ENCODE measurements around the gene IL17RE.
A peak's percentile ranks its signal among the peaks of the same experiment; 100 is the strongest.
"Not testable (repeated sequence)": the region's sequence is repeated elsewhere in the genome, so short reads cannot be mapped to it uniquely, and the experiment has no call there.

The IL17RE gene

GRCh38 chr3:9881441-9881840 lies 21.2 kb upstream of the IL17RE start:
- DNase-seq: no peak

DNA sequence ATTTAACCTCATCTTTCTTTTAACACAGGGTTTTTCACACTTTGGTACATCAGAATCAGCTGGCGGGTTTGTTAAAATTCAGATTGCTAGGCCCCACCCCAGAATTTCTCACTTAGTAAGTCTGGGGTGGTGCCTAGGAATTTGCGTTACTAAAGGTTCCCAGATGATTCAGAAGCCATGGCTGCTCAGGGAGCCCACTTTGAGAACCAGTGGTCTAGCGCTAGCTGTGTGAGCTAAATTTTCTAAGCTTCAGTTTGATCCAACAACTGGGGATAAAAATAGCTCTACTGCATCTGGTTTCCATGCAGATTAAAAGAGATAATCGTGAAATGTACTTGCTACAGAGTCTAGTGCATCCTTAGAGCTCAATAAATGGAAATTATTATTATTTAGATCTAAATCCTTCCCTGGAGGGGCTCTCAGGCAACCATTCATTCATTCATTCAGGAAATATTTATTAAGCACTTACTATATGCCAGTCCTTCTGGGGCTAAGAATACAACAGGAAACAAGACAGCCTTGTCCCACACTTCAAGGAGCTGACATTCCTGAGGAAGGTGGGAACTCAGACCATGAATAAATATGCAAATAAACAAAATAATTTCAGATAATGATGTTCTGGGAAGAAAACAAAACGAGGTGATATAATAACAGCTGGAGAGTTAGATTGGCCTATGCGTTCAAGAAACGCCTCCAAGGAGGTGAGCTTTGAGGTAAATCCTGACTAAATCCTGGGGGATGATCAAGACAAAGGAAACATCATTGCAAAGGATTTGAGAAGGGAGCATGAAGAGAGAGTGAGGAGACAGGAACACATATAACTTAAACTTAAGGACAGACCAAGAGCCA lies 18.7 kb upstream of the IL17RE start:
- DNase-seq: no peak

DNA sequence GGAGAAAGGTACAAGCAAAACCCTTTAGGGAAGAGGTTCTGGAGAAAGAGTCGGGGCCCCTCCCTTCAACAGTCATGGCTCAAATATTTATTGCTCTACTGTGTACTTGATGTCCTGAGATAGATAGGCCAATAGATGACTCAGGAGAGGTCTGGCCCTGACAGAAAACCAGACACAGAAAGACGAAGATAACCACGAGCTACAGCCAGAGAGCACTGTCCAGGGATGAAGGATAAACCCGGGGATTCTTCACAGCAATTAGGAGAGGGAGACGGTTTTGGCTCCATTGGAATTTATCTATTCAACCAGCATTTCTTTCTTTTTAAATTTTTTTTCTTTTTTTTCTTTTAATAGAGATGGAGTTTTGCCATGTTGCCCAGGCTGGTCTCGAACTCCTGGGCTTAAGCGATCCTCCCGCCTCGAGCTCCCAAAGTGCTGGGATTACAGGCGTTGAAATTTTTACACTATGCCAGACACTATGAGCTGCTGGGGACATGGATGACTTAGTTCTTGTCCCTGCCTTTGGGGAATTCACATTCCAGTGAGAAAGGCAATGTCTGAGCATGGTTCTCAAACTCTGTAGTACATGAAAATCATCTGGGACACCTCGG lies 18.0 kb upstream of the IL17RE start:
- no peak for DNase-seq

DNA sequence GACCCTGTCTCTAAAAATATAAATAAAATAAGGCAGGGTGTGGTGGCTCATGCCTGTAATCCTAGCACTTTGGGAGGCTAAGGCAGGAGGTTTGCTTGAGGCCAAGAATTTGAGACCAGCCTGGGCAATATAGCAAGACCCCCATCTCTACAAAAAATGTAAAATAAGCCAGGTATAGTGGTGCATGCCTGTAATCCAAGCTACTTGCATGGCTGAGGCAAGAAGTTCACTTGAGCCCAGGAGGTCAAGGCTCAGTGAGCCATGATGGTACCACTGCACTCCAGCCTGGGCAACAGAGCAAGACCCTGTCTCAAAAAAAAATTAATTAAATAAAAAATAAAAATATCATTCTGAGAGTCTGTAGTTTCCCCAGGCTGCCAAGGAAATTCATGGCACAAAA lies 16.3 kb upstream of the IL17RE start:
- no peak for DNase-seq

DNA sequence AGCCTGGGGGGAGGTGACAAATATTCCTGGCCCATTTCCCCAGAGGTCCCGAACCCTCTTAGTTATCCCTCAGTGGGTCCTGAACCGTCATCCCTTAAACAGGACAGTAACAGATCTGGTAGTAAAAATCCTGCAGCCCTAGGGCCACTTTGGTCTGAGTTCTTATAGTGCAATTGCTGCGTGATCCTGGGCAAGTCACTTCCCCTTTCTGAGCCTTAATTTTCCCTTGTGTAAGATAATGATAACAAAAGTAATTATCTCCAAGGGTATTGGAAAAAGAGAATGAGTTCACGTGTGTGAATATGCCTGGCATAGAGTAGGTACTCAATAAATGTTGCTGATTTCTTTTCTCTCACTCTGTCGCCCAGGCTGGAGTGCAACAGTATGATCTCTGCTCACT lies 15.2 kb upstream of the IL17RE start:
- no peak for DNase-seq

GRCh38 chr3:9888540-9888939 lies 14.1 kb upstream of the IL17RE start:
- DNase-seq: no peak

DNA sequence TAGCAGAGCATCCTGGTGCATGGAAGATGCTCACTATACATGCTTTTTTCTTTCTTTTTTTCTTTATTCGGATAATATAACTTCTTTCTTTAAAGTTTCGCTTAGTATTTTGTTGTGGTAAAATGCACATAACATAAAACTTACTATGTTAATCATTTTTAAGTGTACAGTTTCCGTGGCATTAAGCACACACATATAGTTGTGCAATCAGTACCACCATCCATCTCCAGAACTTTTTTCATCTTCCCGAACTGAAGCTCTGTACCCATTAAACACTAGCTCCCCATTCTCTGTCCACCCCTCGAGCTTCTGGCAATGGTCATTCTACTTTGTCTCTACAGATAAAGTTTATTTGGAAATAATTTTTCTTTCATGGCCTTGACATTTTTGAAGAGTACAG lies 13.2 kb upstream of the IL17RE start:
- no peak for DNase-seq

DNA sequence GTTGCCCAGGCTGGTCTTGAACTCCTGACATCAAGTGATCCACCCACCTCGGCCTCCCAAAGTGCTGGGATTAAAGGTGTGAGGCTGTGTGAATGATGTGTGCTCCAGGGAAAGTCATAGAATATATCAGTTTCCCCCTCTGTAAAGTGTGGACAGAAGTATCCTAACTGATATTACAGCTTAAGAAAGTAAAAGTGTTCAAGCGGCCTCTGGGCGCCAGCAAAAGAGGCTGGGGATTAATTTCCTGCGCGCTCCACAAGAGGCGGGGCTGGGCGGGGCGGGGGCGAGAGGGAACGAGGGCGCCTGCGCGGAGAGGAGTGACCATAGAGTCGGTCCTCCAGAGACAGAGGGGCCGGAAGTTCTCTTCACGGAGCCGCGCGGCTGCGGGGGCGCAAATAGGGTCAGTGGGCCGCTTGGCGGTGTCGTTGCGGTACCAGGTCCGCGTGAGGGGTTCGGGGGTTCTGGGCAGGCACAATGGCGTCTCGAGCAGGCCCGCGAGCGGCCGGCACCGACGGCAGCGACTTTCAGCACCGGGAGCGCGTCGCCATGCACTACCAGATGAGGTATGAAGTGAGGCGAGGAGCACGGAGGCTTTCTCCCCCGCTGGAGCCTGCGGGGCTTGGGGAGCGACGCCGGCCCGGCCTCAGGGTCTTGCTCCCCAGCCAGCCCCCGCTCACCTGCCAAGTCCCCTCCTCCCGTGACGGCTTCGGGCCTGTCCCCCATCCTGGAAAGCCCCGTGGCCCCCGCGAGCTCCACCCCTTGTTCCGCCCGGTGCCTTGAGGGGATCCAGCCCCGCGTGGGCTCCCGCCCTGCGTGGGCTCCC lies 12.2 kb upstream of the IL17RE start, which contains the start of gene JAGN1:
TSS of gene JAGN1 (plus strand) at position 362 of the 823 bp plus-strand sequence. CDS start at position 475, 113 bp downstream.
- DNase-seq: peak; percentile 93

GRCh38 chr3:9891072-9891622 lies 11.5 kb upstream of the IL17RE start:
- DNase-seq: no peak

GRCh38 chr3:9893739-9894138 lies 8.9 kb upstream of the IL17RE start:
- DNase-seq: no peak

- DNase-seq: not testable (repeated sequence)
Measured at GRCh38 chr3:9895715-9896114, 6.9 kb upstream of the IL17RE start.

- DNase-seq: not testable (repeated sequence)
Measured at GRCh38 chr3:9896755-9897407, 5.8 kb upstream of the IL17RE start.

GRCh38 chr3:9897408-9898372 lies 5.0 kb upstream of the IL17RE start:
- DNase-seq: no peak

GRCh38 chr3:9898467-9899241 lies 4.0 kb upstream of the IL17RE start:
- DNase-seq: no peak

- DNase-seq: no peak
Measured at GRCh38 chr3:9899289-9899791, 3.3 kb upstream of the IL17RE start.

DNA sequence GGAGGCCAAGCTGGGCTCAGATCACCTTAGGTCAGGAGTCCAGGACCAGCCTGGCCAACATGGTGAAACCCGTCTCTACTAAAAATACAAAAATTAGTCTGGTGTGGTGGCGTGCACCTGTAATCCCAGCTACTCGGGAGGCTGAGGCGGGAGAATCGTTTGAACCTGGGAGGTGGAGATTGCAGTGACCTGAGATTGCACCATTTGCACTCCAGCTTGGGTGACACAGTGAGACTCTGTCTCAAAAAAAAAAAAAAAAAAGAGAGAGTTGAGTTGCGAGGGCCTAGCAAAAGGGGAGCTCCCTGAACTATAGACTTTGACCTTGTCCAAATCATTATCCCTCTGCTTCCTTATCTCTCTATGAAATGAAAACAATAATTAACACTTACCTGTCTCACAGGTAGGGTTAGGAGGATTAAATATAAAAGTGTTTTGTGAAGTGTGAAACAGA lies 1.7 kb upstream of the IL17RE start:
- DNase-seq: not testable (repeated sequence)

DNA sequence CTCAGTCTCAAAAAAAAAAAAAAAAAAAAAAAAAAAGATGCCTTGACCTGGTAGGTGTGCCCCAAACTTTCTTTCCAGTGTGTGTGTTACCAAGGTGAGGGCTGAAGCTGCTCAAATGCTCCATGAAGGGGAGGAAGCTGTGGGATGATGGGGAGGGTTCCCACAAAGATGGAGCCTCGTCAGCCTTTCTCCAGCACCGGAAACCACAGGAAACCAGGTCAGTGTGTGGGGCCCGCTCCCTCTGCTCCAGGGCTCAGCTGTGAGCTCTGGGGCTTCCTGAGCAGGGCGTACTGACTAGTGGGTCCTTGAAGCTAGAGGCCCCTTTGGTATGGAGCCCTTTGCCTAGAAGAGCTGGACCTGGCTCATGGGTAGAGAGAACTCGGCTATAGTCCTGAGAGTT lies 681 bp upstream of the IL17RE start:
- DNase-seq: peak; percentile 66

GRCh38 chr3:9903238-9903624 lies 583 bp downstream of the IL17RE start:
- no peak for DNase-seq

DNA sequence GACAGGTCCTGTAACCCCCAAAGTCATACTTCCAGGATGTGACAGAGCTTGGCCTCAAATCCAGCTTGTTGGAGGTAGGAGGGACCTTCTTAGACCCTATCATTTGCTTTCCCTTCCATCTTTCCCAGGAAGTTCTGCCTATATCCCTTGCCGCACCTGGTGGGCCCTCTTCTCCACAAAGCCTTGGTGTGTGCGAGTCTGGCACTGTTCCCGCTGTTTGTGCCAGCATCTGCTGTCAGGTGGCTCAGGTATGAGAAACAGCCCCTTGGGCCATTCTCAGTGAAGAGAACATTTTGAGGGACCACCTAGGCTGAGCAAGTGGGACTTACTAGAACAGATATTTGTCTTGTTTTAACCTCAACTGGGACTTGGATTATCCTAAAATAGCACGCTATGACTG lies 1.3 kb downstream of the IL17RE start:
- no peak for DNase-seq

DNA sequence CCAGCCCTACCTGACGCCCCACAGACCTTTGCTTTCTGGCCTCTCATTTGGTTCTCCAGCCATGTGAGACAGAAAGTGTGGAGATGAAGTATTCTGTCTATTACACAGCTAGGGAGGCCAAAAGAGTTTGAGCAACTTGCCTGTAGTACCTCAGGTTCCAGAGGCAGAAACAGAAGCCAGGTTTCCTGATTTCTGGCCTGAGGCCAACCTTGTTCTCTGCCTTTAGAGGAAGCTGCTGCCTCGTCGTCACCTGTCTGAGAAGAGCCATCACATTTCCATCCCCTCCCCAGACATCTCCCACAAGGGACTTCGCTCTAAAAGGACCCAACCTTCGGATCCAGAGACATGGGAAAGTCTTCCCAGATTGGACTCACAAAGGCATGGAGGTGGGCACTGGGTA lies 3.8 kb downstream of the IL17RE start:
- DNase-seq: no peak
